Esophagus muscularis mucosa (tissue), 4 donors: ENCODE data around the gene PLEKHF1.

Experiments
- EP300 ChIP-seq: sonication (generic); formaldehyde crosslinking; IDR thresholded peaks from one replicate; pipeline ENCODE4 v1.6.1; 2017; ENCODE audit warnings: antibody characterized with exemption
- POLR2A ChIP-seq: fragments of 450-650 bp; IDR thresholded peaks from one replicate; pipeline ENCODE4 v1.6.1; 2017; ENCODE audit warnings: antibody characterized with exemption, moderate library complexity, mild to moderate bottlenecking, low read depth
- POLR2AphosphoS5 ChIP-seq, 2 donors: sonication (generic); formaldehyde crosslinking; IDR thresholded peaks; one replicate each; pipeline ENCODE4 v1.6.1; 2017; ENCODE audit warnings: antibody characterized with exemption in 2 of 2
- TF ChIP-seq, protein P1 (sequence below), 3 experiments: fragments of 200-600 bp in 2 of 3; fragments of 450-650 bp in 1 of 3; sonication (generic) in 2 of 3; IDR thresholded peaks; one replicate each; pipeline ENCODE4 v1.5.1; 2017 to 2019; ENCODE audit warnings: antibody characterized with exemption in 3 of 3, mild to moderate bottlenecking in 2 of 3, moderate library complexity in 1 of 3

DNA sequence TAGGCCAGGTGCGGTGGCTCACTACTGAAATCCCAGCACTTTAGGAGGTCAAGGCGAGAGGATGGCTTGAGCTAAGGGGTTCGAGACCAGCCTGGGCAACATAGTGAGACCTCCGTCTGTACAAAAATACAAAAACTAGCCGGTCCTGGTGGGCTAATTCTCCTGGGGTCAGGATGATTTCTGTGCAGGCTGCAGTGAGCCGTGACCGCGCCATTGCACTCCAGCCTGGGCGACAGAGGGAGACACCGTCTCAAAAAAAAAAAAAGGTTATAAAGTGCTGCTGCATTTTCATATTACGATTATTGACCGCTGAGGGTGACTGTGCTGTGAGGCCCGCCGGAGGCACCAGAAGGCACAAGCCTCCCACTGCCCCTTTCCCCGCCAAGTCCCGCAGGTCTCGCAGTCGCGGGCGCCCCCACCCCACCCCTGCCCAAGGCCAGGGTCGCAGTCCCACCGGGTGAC is 477 bp upstream of the PLEKHF1 start:
- TF ChIP-seq, protein P1, sequence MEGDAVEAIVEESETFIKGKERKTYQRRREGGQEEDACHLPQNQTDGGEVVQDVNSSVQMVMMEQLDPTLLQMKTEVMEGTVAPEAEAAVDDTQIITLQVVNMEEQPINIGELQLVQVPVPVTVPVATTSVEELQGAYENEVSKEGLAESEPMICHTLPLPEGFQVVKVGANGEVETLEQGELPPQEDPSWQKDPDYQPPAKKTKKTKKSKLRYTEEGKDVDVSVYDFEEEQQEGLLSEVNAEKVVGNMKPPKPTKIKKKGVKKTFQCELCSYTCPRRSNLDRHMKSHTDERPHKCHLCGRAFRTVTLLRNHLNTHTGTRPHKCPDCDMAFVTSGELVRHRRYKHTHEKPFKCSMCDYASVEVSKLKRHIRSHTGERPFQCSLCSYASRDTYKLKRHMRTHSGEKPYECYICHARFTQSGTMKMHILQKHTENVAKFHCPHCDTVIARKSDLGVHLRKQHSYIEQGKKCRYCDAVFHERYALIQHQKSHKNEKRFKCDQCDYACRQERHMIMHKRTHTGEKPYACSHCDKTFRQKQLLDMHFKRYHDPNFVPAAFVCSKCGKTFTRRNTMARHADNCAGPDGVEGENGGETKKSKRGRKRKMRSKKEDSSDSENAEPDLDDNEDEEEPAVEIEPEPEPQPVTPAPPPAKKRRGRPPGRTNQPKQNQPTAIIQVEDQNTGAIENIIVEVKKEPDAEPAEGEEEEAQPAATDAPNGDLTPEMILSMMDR (IDR thresholded peaks at IDR 0.05): peak in 1 of 3 experiments; percentile 15
- no peak for TF ChIP-seq POLR2AphosphoS5 (IDR thresholded peaks at IDR 0.05)
- no peak for TF ChIP-seq EP300
- TF ChIP-seq POLR2A: no peak
